Measurements from ENCODE around the gene MYO16.
"Not testable (repeated sequence)": the region's sequence is repeated elsewhere in the genome, so short reads cannot be mapped to it uniquely, and the experiment has no call there.

Gene MYO16

GRCh38 chr13:109175666-109176065 is 546.3 kb downstream of the MYO16 start:
- DNase-seq (ENCODE audit: low read depth in 2 of 2, low spot score in 1 of 2), result no peak

GRCh38 chr13:109180905-109181425 is 551.6 kb downstream of the MYO16 start:
- no peak for DNase-seq (ENCODE audit: low read depth in 2 of 2, low spot score in 1 of 2)

- DNase-seq (ENCODE audit: low read depth in 2 of 2, low spot score in 1 of 2), result no peak
These were observed 553.5 kb downstream of the MYO16 start for GRCh38 chr13:109182777-109183465.

- no peak for DNase-seq (ENCODE audit: low read depth in 2 of 2, low spot score in 1 of 2)
These were observed 562.0 kb downstream of the MYO16 start for GRCh38 chr13:109191413-109191812.

GRCh38 chr13:109192306-109192705 is 562.9 kb downstream of the MYO16 start:
- no peak for DNase-seq (ENCODE audit: low read depth in 2 of 2, low spot score in 1 of 2)

- DNase-seq (ENCODE audit: low read depth in 2 of 2, low spot score in 1 of 2), result no peak
These were observed 567.5 kb downstream of the MYO16 start for GRCh38 chr13:109196948-109197347.

GRCh38 chr13:109198585-109198984 is 569.2 kb downstream of the MYO16 start:
- no peak for DNase-seq (ENCODE audit: low read depth in 2 of 2, low spot score in 1 of 2)

- DNase-seq (ENCODE audit: low read depth in 2 of 2, low spot score in 1 of 2), result no peak
These were observed 569.9 kb downstream of the MYO16 start for GRCh38 chr13:109199280-109199679.

GRCh38 chr13:109200556-109200955 is 571.1 kb downstream of the MYO16 start:
- no peak for DNase-seq (ENCODE audit: low read depth in 2 of 2, low spot score in 1 of 2)

GRCh38 chr13:109203587-109203986 is 574.2 kb downstream of the MYO16 start:
- DNase-seq (ENCODE audit: low read depth in 2 of 2, low spot score in 1 of 2), result no peak

- DNase-seq (ENCODE audit: low read depth in 2 of 2, low spot score in 1 of 2), result no peak
These were observed 574.8 kb downstream of the MYO16 start for GRCh38 chr13:109204252-109204651.

- no peak for DNase-seq (ENCODE audit: low read depth in 2 of 2, low spot score in 1 of 2)
These were observed 575.2 kb downstream of the MYO16 start for GRCh38 chr13:109204657-109205056.

- no peak for DNase-seq (ENCODE audit: low read depth in 2 of 2, low spot score in 1 of 2)
These were observed 575.9 kb downstream of the MYO16 start for GRCh38 chr13:109205315-109205714.

- DNase-seq (ENCODE audit: low read depth in 2 of 2, low spot score in 1 of 2), result no peak
These were observed 577.2 kb downstream of the MYO16 start for GRCh38 chr13:109206616-109207015.

GRCh38 chr13:109207622-109208021 is 578.2 kb downstream of the MYO16 start:
- no peak for DNase-seq (ENCODE audit: low read depth in 2 of 2, low spot score in 1 of 2)

GRCh38 chr13:109208522-109208921 is 579.1 kb downstream of the MYO16 start:
- no peak for DNase-seq (ENCODE audit: low read depth in 2 of 2, low spot score in 1 of 2)

GRCh38 chr13:109209526-109209925 is 580.1 kb downstream of the MYO16 start:
- DNase-seq (ENCODE audit: low read depth in 2 of 2, low spot score in 1 of 2), result no peak

GRCh38 chr13:109211616-109212015 is 582.2 kb downstream of the MYO16 start:
- no peak for DNase-seq (ENCODE audit: low read depth in 2 of 2, low spot score in 1 of 2)

- no peak for DNase-seq (ENCODE audit: low read depth in 2 of 2, low spot score in 1 of 2)
These were observed 583.2 kb downstream of the MYO16 start for GRCh38 chr13:109212650-109213049.

- no peak for DNase-seq (ENCODE audit: low read depth in 2 of 2, low spot score in 1 of 2)
These were observed 584.3 kb downstream of the MYO16 start for GRCh38 chr13:109213714-109214113.

GRCh38 chr13:109214393-109214792 is 585.0 kb downstream of the MYO16 start:
- DNase-seq (ENCODE audit: low read depth in 2 of 2, low spot score in 1 of 2), result no peak

- no peak for DNase-seq (ENCODE audit: low read depth in 2 of 2, low spot score in 1 of 2)
These were observed 586.0 kb downstream of the MYO16 start for GRCh38 chr13:109215377-109215776.

- DNase-seq (ENCODE audit: low read depth in 2 of 2, low spot score in 1 of 2), result not testable (repeated sequence)
These were observed 588.1 kb downstream of the MYO16 start for GRCh38 chr13:109217510-109217909.
